ENCODE data around the gene LAGE3. TPM values are rescaled to one million over a fixed set of nuclear protein-coding genes. Genes with fewer than 3 reads are reported as not detected.

Gene LAGE3
- total and polyA plus RNA-seq, 2 of the 13 experiments (the other 11 are each of a cell fraction or from before 2014, with no cell fraction given), result 7.6 to 12.7 TPM

DNA sequence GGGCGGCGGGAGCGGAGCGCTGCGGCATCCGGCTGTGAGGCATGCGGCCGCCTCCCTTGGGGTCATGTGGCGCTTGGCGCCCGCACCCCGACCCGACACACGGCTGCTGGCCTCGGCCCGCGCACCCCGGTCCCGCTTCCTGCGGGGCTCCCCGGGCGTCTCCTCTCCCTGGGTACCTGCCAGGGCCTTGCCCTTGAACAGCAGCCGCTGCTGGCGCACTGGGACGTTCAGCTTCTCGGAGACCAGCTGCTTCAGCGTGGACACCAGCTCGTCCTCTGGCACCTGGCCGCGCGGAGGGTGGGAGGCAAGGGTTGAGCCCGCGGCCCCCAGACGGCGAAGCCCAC lies 6.9 kb upstream of the LAGE3 start (continued):
- TF ChIP-seq, protein P1, sequence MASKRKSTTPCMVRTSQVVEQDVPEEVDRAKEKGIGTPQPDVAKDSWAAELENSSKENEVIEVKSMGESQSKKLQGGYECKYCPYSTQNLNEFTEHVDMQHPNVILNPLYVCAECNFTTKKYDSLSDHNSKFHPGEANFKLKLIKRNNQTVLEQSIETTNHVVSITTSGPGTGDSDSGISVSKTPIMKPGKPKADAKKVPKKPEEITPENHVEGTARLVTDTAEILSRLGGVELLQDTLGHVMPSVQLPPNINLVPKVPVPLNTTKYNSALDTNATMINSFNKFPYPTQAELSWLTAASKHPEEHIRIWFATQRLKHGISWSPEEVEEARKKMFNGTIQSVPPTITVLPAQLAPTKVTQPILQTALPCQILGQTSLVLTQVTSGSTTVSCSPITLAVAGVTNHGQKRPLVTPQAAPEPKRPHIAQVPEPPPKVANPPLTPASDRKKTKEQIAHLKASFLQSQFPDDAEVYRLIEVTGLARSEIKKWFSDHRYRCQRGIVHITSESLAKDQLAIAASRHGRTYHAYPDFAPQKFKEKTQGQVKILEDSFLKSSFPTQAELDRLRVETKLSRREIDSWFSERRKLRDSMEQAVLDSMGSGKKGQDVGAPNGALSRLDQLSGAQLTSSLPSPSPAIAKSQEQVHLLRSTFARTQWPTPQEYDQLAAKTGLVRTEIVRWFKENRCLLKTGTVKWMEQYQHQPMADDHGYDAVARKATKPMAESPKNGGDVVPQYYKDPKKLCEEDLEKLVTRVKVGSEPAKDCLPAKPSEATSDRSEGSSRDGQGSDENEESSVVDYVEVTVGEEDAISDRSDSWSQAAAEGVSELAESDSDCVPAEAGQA (IDR thresholded peaks at IDR 0.05; ENCODE audit: low read depth), result no peak
- TF ChIP-seq, protein P1 (CRISPR knock-in tag; IDR thresholded peaks at IDR 0.05; ENCODE audit: borderline replicate concordance), result 0 out of 2 replicates have a peak, but pooled peaks have one; percentile 34
- TF ChIP-seq, protein P2, sequence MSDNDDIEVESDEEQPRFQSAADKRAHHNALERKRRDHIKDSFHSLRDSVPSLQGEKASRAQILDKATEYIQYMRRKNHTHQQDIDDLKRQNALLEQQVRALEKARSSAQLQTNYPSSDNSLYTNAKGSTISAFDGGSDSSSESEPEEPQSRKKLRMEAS (IDR thresholded peaks at IDR 0.05), result peak; percentile 49
- TF ChIP-seq, protein P3, sequence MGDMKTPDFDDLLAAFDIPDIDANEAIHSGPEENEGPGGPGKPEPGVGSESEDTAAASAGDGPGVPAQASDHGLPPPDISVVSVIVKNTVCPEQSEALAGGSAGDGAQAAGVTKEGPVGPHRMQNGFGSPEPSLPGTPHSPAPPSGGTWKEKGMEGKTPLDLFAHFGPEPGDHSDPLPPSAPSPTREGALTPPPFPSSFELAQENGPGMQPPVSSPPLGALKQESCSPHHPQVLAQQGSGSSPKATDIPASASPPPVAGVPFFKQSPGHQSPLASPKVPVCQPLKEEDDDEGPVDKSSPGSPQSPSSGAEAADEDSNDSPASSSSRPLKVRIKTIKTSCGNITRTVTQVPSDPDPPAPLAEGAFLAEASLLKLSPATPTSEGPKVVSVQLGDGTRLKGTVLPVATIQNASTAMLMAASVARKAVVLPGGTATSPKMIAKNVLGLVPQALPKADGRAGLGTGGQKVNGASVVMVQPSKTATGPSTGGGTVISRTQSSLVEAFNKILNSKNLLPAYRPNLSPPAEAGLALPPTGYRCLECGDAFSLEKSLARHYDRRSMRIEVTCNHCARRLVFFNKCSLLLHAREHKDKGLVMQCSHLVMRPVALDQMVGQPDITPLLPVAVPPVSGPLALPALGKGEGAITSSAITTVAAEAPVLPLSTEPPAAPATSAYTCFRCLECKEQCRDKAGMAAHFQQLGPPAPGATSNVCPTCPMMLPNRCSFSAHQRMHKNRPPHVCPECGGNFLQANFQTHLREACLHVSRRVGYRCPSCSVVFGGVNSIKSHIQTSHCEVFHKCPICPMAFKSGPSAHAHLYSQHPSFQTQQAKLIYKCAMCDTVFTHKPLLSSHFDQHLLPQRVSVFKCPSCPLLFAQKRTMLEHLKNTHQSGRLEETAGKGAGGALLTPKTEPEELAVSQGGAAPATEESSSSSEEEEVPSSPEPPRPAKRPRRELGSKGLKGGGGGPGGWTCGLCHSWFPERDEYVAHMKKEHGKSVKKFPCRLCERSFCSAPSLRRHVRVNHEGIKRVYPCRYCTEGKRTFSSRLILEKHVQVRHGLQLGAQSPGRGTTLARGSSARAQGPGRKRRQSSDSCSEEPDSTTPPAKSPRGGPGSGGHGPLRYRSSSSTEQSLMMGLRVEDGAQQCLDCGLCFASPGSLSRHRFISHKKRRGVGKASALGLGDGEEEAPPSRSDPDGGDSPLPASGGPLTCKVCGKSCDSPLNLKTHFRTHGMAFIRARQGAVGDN (CRISPR knock-in tag; IDR thresholded peaks at IDR 0.05), result peak; percentile 89
- TF ChIP-seq, protein P4, sequence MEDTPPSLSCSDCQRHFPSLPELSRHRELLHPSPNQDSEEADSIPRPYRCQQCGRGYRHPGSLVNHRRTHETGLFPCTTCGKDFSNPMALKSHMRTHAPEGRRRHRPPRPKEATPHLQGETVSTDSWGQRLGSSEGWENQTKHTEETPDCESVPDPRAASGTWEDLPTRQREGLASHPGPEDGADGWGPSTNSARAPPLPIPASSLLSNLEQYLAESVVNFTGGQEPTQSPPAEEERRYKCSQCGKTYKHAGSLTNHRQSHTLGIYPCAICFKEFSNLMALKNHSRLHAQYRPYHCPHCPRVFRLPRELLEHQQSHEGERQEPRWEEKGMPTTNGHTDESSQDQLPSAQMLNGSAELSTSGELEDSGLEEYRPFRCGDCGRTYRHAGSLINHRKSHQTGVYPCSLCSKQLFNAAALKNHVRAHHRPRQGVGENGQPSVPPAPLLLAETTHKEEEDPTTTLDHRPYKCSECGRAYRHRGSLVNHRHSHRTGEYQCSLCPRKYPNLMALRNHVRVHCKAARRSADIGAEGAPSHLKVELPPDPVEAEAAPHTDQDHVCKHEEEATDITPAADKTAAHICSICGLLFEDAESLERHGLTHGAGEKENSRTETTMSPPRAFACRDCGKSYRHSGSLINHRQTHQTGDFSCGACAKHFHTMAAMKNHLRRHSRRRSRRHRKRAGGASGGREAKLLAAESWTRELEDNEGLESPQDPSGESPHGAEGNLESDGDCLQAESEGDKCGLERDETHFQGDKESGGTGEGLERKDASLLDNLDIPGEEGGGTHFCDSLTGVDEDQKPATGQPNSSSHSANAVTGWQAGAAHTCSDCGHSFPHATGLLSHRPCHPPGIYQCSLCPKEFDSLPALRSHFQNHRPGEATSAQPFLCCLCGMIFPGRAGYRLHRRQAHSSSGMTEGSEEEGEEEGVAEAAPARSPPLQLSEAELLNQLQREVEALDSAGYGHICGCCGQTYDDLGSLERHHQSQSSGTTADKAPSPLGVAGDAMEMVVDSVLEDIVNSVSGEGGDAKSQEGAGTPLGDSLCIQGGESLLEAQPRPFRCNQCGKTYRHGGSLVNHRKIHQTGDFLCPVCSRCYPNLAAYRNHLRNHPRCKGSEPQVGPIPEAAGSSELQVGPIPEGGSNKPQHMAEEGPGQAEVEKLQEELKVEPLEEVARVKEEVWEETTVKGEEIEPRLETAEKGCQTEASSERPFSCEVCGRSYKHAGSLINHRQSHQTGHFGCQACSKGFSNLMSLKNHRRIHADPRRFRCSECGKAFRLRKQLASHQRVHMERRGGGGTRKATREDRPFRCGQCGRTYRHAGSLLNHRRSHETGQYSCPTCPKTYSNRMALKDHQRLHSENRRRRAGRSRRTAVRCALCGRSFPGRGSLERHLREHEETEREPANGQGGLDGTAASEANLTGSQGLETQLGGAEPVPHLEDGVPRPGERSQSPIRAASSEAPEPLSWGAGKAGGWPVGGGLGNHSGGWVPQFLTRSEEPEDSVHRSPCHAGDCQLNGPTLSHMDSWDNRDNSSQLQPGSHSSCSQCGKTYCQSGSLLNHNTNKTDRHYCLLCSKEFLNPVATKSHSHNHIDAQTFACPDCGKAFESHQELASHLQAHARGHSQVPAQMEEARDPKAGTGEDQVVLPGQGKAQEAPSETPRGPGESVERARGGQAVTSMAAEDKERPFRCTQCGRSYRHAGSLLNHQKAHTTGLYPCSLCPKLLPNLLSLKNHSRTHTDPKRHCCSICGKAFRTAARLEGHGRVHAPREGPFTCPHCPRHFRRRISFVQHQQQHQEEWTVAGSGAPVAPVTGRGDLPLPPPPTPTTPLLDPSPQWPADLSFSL (CRISPR knock-in tag; IDR thresholded peaks at IDR 0.05), result no peak
- TF ChIP-seq, protein P5, sequence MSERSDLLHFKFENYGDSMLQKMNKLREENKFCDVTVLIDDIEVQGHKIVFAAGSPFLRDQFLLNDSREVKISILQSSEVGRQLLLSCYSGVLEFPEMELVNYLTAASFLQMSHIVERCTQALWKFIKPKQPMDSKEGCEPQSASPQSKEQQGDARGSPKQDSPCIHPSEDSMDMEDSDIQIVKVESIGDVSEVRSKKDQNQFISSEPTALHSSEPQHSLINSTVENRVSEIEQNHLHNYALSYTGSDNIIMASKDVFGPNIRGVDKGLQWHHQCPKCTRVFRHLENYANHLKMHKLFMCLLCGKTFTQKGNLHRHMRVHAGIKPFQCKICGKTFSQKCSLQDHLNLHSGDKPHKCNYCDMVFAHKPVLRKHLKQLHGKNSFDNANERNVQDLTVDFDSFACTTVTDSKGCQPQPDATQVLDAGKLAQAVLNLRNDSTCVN (CRISPR knock-in tag; IDR thresholded peaks at IDR 0.05; ENCODE audit: borderline replicate concordance), result no peak
- peak; percentile 20; the same call in 1 of the 2 replicates for TF ChIP-seq KDM5B (CRISPR knock-in tag; IDR thresholded peaks at IDR 0.05; ENCODE audit: borderline replicate concordance)
- no peak for TF ChIP-seq ZNF746 (CRISPR knock-in tag; IDR thresholded peaks at IDR 0.05)
- TF ChIP-seq NR2F1 (CRISPR knock-in tag; IDR thresholded peaks at IDR 0.05), result no peak
